Right lung (tissue), 10 donors: ENCODE measurements around the gene USP17L24. TPM values are rescaled to one million over a fixed set of nuclear protein-coding genes. Genes with fewer than 3 reads are reported as not detected.
"Not testable (repeated sequence)": the region's sequence is repeated elsewhere in the genome, so short reads cannot be mapped to it uniquely, and the experiment has no call there.

ENCODE experiments used
- DNase-seq, 2 donors: peaks; one replicate each; pipeline ENCODE4 v3.0.0-alpha.2; 2013
- long read RNA-seq, 8 donors: transcript quantifications; one replicate each; lab custom pipeline, GENCODE V29; 2026
- polyA plus RNA-seq, 5 donors: library from polyadenylated mRNA; unstranded; fragments of 120-200 nt; gene quantifications; one replicate each; pipeline versions ENCODE4 v1.2.1 to v1.2.3, GENCODE V29; 2013; ENCODE audit warnings: inconsistent platforms in 1 of 5, low replicate concordance in 1 of 5; ENCODE audit not compliant: insufficient read length in 5 of 5, insufficient read depth in 1 of 5

USP17L24 gene, protein sequence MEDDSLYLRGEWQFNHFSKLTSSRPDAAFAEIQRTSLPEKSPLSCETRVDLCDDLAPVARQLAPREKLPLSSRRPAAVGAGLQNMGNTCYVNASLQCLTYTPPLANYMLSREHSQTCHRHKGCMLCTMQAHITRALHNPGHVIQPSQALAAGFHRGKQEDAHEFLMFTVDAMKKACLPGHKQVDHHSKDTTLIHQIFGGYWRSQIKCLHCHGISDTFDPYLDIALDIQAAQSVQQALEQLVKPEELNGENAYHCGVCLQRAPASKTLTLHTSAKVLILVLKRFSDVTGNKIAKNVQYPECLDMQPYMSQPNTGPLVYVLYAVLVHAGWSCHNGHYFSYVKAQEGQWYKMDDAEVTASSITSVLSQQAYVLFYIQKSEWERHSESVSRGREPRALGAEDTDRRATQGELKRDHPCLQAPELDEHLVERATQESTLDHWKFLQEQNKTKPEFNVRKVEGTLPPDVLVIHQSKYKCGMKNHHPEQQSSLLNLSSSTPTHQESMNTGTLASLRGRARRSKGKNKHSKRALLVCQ
- polyA plus RNA-seq = not detected
- long read RNA-seq, donor 1 = 0 reads
- long read RNA-seq, donor 2 = 0 reads
- long read RNA-seq, donor 3 = 0 reads
- long read RNA-seq, donor 4 = 0 reads
- long read RNA-seq, donor 5 = 0 reads
- long read RNA-seq, donor 6 = 0 reads
- long read RNA-seq, donor 7 = 0 reads
- long read RNA-seq, donor 8 = 0 reads

DNA sequence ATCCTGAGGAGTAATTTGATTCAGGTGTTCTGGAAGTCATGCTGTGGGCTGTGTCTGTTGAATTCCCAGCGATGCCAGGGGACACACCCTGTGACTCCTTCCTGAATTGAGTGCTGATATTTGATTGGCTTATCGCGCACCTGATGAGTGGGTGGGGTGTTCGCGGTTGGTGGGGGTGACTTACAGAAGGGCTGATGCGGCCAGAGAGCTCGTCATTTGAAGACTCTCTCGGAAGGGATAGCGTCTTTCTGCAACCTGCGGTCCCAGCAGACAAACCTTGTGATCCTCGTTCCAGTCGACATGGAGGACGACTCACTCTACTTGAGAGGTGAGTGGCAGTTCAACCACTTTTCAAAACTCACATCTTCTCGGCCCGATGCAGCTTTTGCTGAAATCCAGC, at the start of gene USP17L24:
USP17L24 (plus strand) TSS at position 301 of the 400 bp plus-strand sequence; CDS start at position 301, 0 bp downstream.
- not testable (repeated sequence) for DNase-seq

DNA sequence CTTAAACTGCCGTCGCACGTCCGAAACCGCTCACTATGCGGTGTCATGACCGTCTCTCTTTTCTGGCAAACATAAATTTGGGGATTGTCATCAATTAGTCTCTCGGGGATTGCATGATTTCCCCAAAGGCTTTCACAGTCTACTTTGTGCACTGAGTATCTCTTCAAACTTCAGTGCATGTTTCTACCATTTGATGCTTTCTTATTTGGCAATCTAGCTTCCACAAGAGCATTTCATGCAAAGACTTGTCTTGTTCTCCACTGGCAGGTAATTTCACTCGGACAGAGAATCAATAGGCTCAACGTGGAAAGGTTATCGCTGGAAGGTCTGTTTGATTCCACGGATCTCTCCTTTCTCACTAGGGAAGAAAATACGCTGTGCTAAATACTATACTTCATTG, 774 bp upstream of the USP17L24 start:
- DNase-seq = not testable (repeated sequence)

DNA sequence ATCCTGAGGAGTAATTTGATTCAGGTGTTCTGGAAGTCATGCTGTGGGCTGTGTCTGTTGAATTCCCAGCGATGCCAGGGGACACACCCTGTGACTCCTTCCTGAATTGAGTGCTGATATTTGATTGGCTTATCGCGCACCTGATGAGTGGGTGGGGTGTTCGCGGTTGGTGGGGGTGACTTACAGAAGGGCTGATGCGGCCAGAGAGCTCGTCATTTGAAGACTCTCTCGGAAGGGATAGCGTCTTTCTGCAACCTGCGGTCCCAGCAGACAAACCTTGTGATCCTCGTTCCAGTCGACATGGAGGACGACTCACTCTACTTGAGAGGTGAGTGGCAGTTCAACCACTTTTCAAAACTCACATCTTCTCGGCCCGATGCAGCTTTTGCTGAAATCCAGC, 4.6 kb downstream of the USP17L24 start, which contains the start of gene USP17L25:
USP17L25 (plus strand) TSS at position 301 of the 400 bp plus-strand sequence; CDS start at position 301, 0 bp downstream.
- DNase-seq = not testable (repeated sequence)

DNA sequence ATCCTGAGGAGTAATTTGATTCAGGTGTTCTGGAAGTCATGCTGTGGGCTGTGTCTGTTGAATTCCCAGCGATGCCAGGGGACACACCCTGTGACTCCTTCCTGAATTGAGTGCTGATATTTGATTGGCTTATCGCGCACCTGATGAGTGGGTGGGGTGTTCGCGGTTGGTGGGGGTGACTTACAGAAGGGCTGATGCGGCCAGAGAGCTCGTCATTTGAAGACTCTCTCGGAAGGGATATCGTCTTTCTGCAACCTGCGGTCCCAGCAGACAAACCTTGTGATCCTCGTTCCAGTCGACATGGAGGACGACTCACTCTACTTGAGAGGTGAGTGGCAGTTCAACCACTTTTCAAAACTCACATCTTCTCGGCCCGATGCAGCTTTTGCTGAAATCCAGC, 9.4 kb downstream of the USP17L24 start, which contains the start of gene USP17L26:
USP17L26 (plus strand) TSS at position 301 of the 400 bp plus-strand sequence; CDS start at position 301, 0 bp downstream.
- not testable (repeated sequence) for DNase-seq

- not testable (repeated sequence) for DNase-seq
These were observed 14.1 kb downstream of the USP17L24 start, which contains the start of gene USP17L5 for GRCh38 chr4:9339103-9339502. Gene USP17L5, plus strand, starts transcription at chr4:9339403. Its CDS starts 0 bp downstream, at chr4:9339403.

DNA sequence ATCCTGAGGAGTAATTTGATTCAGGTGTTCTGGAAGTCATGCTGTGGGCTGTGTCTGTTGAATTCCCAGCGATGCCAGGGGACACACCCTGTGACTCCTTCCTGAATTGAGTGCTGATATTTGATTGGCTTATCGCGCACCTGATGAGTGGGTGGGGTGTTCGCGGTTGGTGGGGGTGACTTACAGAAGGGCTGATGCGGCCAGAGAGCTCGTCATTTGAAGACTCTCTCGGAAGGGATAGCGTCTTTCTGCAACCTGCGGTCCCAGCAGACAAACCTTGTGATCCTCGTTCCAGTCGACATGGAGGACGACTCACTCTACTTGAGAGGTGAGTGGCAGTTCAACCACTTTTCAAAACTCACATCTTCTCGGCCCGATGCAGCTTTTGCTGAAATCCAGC, 18.9 kb downstream of the USP17L24 start, which contains the start of gene USP17L27:
USP17L27 (plus strand) TSS at position 301 of the 400 bp plus-strand sequence; CDS start at position 301, 0 bp downstream.
- not testable (repeated sequence) for DNase-seq

GRCh38 chr4:9348593-9348992, 23.6 kb downstream of the USP17L24 start, which contains the start of gene USP17L28:
Gene USP17L28, plus strand, starts transcription at chr4:9348893. Its CDS starts 0 bp downstream, at chr4:9348893.
- DNase-seq = not testable (repeated sequence)

- DNase-seq = not testable (repeated sequence)
These were observed 25.9 kb downstream of the USP17L24 start for GRCh38 chr4:9350866-9351265.

- DNase-seq = not testable (repeated sequence)
These were observed 28.4 kb downstream of the USP17L24 start, which contains the start of gene USP17L29 for GRCh38 chr4:9353338-9353737. Gene USP17L29, plus strand, starts transcription at chr4:9353638. Its CDS starts 0 bp downstream, at chr4:9353638.

- DNase-seq = not testable (repeated sequence)
These were observed 37.9 kb downstream of the USP17L24 start, which contains the start of gene USP17L30 for GRCh38 chr4:9362829-9363228. Gene USP17L30, plus strand, starts transcription at chr4:9363129. Its CDS starts 0 bp downstream, at chr4:9363129.

Other genes with a start within 250 kb of the USP17L24 start
- under 1 TPM in 3 of 5 donors, not detected in 2; 0.05 to 0.10 (median 0.08) TPM for gene FAM90A26, start 154.8 kb upstream of the USP17L24 start, polyA plus RNA-seq
- gene USP17L10, start 114.5 kb upstream of the USP17L24 start, polyA plus RNA-seq = not detected
- not detected for gene USP17L11, start 109.8 kb upstream of the USP17L24 start, polyA plus RNA-seq
- gene USP17L12, start 105.0 kb upstream of the USP17L24 start, polyA plus RNA-seq = not detected
- not detected for gene USP17L13, start 100.3 kb upstream of the USP17L24 start, polyA plus RNA-seq
- gene USP17L15, start 90.8 kb upstream of the USP17L24 start, polyA plus RNA-seq = not detected
- gene USP17L17, start 81.3 kb upstream of the USP17L24 start, polyA plus RNA-seq = not detected
- gene USP17L18, start 76.5 kb upstream of the USP17L24 start, polyA plus RNA-seq = not detected
- not detected for gene USP17L19, start 71.8 kb upstream of the USP17L24 start, polyA plus RNA-seq
- gene USP17L20, start 67.0 kb upstream of the USP17L24 start, polyA plus RNA-seq = not detected
- not detected for gene USP17L21, start 62.3 kb upstream of the USP17L24 start, polyA plus RNA-seq
- gene USP17L22, start 57.5 kb upstream of the USP17L24 start, polyA plus RNA-seq = not detected
- gene USP17L25, start 4.7 kb downstream of the USP17L24 start, polyA plus RNA-seq = not detected
- not detected for gene USP17L26, start 9.5 kb downstream of the USP17L24 start, polyA plus RNA-seq
- not detected for gene USP17L5, start 14.2 kb downstream of the USP17L24 start, polyA plus RNA-seq
- gene USP17L27, start 19.0 kb downstream of the USP17L24 start, polyA plus RNA-seq = not detected
- gene USP17L28, start 23.7 kb downstream of the USP17L24 start, polyA plus RNA-seq = not detected
- gene USP17L29, start 28.5 kb downstream of the USP17L24 start, polyA plus RNA-seq = not detected
- gene USP17L30, start 38.0 kb downstream of the USP17L24 start, polyA plus RNA-seq = not detected
- not detected for gene DEFB131A, start 119.2 kb downstream of the USP17L24 start, polyA plus RNA-seq